HG03354 (cell line): Measurements from ENCODE around the gene ABCC4.
A peak's percentile ranks its signal among the peaks of the same experiment; 100 is the strongest.
"Not testable (repeated sequence)": the region's sequence is repeated elsewhere in the genome, so short reads cannot be mapped to it uniquely, and the experiment has no call there.

Source experiments
- ATAC-seq: cut with Tn5 transposase; IDR thresholded peaks from one replicate; pipeline ENCODE4 v1.9.1; 2021; ENCODE audit warnings: mild to moderate bottlenecking; ENCODE audit not compliant: unreplicated experiment, poor library complexity, severe bottlenecking

Gene ABCC4

GRCh38 chr13:95176611-95177259 lies 124.5 kb downstream of the ABCC4 start:
- ATAC-seq: no peak

- no peak for ATAC-seq
These were observed 126.7 kb downstream of the ABCC4 start for GRCh38 chr13:95174517-95174916.

GRCh38 chr13:95168191-95168590 lies 133.1 kb downstream of the ABCC4 start:
- no peak for ATAC-seq

- ATAC-seq: not testable (repeated sequence)
These were observed 134.2 kb downstream of the ABCC4 start for GRCh38 chr13:95167003-95167402.

- no peak for ATAC-seq
These were observed 136.4 kb downstream of the ABCC4 start for GRCh38 chr13:95164830-95165229.

- ATAC-seq: no peak
These were observed 140.9 kb downstream of the ABCC4 start for GRCh38 chr13:95160112-95160906.

- ATAC-seq: no peak
These were observed 141.8 kb downstream of the ABCC4 start for GRCh38 chr13:95159458-95159857.

- no peak for ATAC-seq
These were observed 145.0 kb downstream of the ABCC4 start for GRCh38 chr13:95156208-95156607.

GRCh38 chr13:95155504-95155903 lies 145.7 kb downstream of the ABCC4 start:
- ATAC-seq: no peak

- ATAC-seq: no peak
These were observed 146.2 kb downstream of the ABCC4 start for GRCh38 chr13:95155093-95155492.

GRCh38 chr13:95154413-95154886 lies 146.8 kb downstream of the ABCC4 start:
- ATAC-seq: no peak

GRCh38 chr13:95153647-95154412 lies 147.4 kb downstream of the ABCC4 start:
- ATAC-seq: no peak

GRCh38 chr13:95151942-95152587 lies 149.2 kb downstream of the ABCC4 start:
- ATAC-seq: no peak

- ATAC-seq: no peak
These were observed 150.7 kb downstream of the ABCC4 start for GRCh38 chr13:95150555-95150954.

- ATAC-seq: no peak
These were observed 154.8 kb downstream of the ABCC4 start for GRCh38 chr13:95146486-95146885.

GRCh38 chr13:95145587-95145986 lies 155.7 kb downstream of the ABCC4 start:
- ATAC-seq: no peak

GRCh38 chr13:95140502-95140901 lies 160.7 kb downstream of the ABCC4 start:
- no peak for ATAC-seq

GRCh38 chr13:95138876-95139585 lies 162.2 kb downstream of the ABCC4 start:
- no peak for ATAC-seq

GRCh38 chr13:95137096-95137495 lies 164.2 kb downstream of the ABCC4 start:
- peak; percentile 92 for ATAC-seq
